Left renal cortex interstitium (tissue), 4 donors: ENCODE data around the gene RIC8B. TPM values are rescaled to one million over a fixed set of nuclear protein-coding genes. Genes with fewer than 3 reads are reported as not detected.
"Not testable (repeated sequence)": the region's sequence is repeated elsewhere in the genome, so short reads cannot be mapped to it uniquely, and the experiment has no call there.

Source experiments
- DNase-seq, 4 donors: peaks; one replicate each; pipeline ENCODE4 v3.0.0-alpha.2; 2013; ENCODE audit warnings: low read depth in 4 of 4, low spot score in 2 of 4, missing footprints in 1 of 4
- polyA plus RNA-seq, 4 donors: library from polyadenylated mRNA; unstranded; fragments of 120-200 nt; gene quantifications; one replicate each; pipeline ENCODE4 v1.2.1, GENCODE V29; 2013; ENCODE audit not compliant: insufficient read length in 4 of 4

Gene RIC8B
- polyA plus RNA-seq, 4 donors: 21.2 to 32.1 (median 28.9) TPM

- DNase-seq: no peak
These were observed 122.6 kb downstream of the RIC8B start for GRCh38 chr12:106897082-106897481.

- DNase-seq: no peak
These were observed 123.8 kb downstream of the RIC8B start for GRCh38 chr12:106897981-106898901.

DNA sequence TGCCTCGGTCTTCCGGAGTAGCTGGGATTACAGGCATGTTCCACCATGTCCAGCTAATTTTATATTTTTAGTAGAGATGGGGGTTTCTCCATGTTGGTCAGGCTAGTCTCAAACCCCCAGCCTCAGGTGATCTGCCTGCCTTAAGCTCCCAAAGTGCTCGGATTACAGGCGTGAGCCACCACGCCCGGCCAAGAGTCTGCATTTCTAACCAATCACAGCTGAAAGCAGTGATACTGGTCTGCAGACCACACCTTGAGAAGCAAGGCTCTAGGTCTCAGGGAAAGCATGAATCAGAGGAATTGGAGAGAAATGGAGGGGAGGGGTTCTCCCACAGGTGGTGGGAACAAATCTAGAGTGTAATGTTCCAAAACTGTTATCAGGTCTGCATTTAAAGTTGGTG is 126.1 kb downstream of the RIC8B start:
- DNase-seq: no peak

DNA sequence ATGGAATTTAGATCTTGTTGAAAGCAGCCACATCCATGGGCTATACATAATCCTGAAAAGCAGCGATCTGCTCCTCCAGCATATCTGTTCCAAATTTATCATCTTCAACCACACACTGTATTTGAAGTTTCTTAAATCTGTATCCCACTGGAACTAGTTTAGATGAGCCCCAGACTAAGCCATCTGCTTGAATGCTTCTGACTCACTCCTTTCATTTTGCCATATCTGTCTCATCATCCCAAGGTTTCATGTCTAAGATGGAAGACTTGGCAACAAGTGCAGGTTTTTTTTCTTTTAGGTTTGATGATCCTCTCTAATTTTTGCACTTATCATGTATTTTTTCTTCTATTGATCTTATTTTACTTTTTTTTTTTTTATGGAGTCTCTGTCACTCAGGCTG is 126.8 kb downstream of the RIC8B start:
- DNase-seq: no peak

GRCh38 chr12:106902053-106902452 is 127.6 kb downstream of the RIC8B start:
- DNase-seq: no peak

- peak in 1 of 4 donors; percentile 70 for DNase-seq
These were observed 128.9 kb downstream of the RIC8B start for GRCh38 chr12:106903241-106903945.

DNA sequence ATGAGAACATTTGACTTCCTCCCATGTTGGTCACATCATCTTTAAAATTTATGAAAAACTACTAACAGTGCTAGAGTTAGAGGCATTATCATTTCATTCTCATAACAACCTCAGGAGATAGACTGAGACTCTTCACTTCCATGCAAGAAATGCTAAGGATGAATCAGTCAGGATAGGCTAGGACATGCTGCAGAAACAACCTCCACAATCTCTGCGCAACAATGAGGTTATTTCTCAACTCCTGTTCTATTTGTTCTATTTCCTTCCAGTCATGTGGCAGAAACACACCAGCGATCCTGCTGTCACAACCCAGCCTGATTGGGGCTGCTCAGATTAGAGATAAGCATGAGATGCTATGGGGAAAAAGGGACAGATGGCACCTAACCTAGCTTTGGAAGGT is 132.2 kb downstream of the RIC8B start:
- DNase-seq: no peak

GRCh38 chr12:106907411-106907810 is 132.9 kb downstream of the RIC8B start:
- DNase-seq: no peak

DNA sequence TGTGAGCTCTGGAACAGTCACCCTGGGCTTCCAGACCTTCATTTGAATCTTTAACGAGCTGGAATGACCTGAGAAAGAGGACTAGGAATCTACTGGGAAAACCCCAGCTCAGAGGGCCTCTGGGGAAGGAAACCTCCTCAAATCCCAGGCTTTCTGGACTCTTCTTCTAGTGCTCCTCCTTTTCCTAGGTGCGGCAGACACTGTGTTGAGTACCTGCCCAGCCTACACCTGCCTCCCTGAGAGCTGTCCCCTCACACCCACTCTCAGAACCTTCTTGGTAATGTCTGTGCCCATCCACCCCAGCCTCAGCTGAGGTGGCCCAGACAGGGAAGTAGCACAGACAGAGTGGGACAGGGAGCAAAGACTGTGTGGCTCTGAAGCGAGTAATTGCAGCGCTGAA is 133.4 kb downstream of the RIC8B start:
- DNase-seq: no peak

GRCh38 chr12:106908561-106908960 is 134.1 kb downstream of the RIC8B start:
- DNase-seq: no peak

DNA sequence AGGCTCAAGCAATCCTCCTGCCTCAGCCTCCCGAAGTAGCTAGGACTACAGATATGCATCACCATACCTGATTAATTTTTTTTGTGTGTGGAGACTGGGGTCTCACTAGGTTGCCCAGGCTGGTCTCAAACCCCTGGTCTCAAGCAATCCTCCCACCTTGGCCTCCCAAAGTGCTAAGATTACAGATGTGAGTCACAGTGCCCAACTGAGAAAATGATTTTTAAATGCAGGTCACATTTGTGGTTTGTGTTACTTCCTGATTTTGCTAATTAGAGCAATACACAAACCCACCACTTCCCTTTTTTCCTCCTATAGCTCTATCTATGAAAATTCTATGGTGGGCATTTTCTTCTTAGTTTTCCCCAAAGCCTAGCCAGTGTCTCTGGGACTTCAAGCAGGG is 135.7 kb downstream of the RIC8B start:
- DNase-seq: no peak

DNA sequence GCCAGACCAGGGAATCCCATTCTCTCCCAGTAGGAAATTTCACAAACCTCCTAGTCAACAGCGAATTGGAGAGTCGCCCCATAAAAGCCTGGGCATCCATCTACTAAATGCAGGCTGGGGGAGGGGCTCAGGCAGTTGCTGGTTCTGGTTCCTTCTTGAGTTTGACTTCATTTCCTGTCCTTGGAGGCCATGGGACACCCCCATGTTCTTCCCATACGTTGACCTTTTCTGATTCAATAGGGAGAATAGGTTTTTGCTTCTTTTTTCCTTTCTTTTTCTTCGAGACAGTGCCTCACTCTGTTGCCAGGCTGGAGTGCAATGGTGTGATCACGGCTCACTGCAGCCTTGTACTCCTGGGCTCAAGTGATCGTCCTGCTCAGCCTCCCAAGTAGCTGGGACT is 137.1 kb downstream of the RIC8B start:
- DNase-seq: no peak

- DNase-seq: no peak
These were observed 139.0 kb downstream of the RIC8B start for GRCh38 chr12:106913456-106913855.

GRCh38 chr12:106914796-106915634 is 140.5 kb downstream of the RIC8B start:
- no peak for DNase-seq

GRCh38 chr12:106915635-106916026 is 141.1 kb downstream of the RIC8B start:
- no peak for DNase-seq

- DNase-seq: no peak
These were observed 143.0 kb downstream of the RIC8B start for GRCh38 chr12:106917503-106917902.

- no peak for DNase-seq
These were observed 144.3 kb downstream of the RIC8B start for GRCh38 chr12:106918746-106919145.

GRCh38 chr12:106919910-106920544 is 145.5 kb downstream of the RIC8B start:
- no peak for DNase-seq

DNA sequence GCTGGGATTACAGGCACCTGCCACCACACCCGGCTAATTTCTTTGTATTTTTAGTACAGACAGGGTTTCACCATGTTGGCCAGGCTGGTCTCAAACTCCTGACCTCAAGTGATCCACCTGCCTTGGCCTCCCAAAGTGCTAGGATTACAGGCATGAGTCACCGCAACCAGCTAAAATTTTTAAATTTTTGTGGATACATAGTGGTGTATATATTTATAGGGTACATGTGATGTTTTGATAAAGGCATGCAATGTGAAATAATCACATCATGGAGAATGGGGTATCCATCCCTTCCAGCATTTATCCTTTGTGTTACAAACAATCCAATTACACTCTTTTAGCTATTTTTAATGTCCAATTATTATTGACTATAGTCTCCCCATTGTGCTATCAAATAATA is 147.5 kb downstream of the RIC8B start:
- not testable (repeated sequence) for DNase-seq

DNA sequence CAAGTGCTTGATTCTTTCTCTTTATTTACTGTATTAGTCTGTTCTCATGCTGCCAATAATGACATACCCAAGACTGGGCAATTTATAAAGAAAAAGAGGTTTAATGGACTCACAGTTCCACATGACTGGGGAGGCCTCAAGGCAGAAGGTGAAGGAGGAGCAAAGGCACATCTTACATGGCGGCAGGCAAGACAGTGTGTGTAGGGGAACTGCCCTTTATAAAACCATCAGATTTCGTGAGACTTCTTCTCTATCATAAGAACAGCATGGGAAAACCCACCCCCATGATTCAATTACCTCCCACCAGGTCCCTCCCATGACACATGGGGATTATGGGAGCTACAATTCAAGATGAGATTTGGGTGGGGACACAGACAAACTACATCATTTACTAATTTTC is 149.1 kb downstream of the RIC8B start:
- DNase-seq: not testable (repeated sequence)
